Parathyroid adenoma (tissue), 2 donors: Measurements from ENCODE around the gene TPSD1.
"Not testable (repeated sequence)": the region's sequence is repeated elsewhere in the genome, so short reads cannot be mapped to it uniquely, and the experiment has no call there.

Source experiments
- H2AFZ ChIP-seq: fragments of 300-600 bp; sonication (generic); one replicate; pipeline ENCODE4 v1.7.0; 2017; ENCODE audit warnings: antibody characterized with exemption, mild to moderate bottlenecking
- H3K27ac ChIP-seq: fragments of 300-600 bp; sonication (generic); one replicate; pipeline ENCODE4 v1.7.0; 2017
- H3K27me3 ChIP-seq: fragments of 300-600 bp; sonication (generic); one replicate; pipeline ENCODE4 v1.7.0; 2017; ENCODE audit warnings: low read length; ENCODE audit not compliant: control insufficient read depth, insufficient read depth
- H3K36me3 ChIP-seq: fragments of 300-600 bp; sonication (generic); one replicate; pipeline ENCODE4 v1.7.0; 2017; ENCODE audit warnings: low read length; ENCODE audit not compliant: control insufficient read depth, insufficient read depth
- H3K4me1 ChIP-seq: fragments of 300-600 bp; sonication (generic); one replicate; pipeline ENCODE4 v1.7.0; 2017; ENCODE audit warnings: control low read depth
- H3K4me2 ChIP-seq: fragments of 300-600 bp; sonication (generic); one replicate; pipeline ENCODE4 v1.7.0; 2017; ENCODE audit warnings: low read length
- H3K4me3 ChIP-seq: fragments of 300-600 bp; sonication (generic); one replicate; pipeline ENCODE4 v1.7.0; 2017; ENCODE audit warnings: low read depth, low read length
- H3K79me2 ChIP-seq: fragments of 300-600 bp; sonication (generic); one replicate; pipeline ENCODE4 v1.7.0; 2017; ENCODE audit warnings: control low read depth
- H3K9ac ChIP-seq: fragments of 300-600 bp; sonication (generic); one replicate; pipeline ENCODE4 v1.7.0; 2017; ENCODE audit warnings: mild to moderate bottlenecking
- H3K9me3 ChIP-seq: fragments of 300-600 bp; sonication (generic); one replicate; pipeline ENCODE4 v1.7.0; 2017; ENCODE audit warnings: low read length; ENCODE audit not compliant: control insufficient read depth
- CTCF ChIP-seq: fragments of 300-600 bp; sonication (generic); IDR thresholded peaks from one replicate; pipeline ENCODE4 v1.7.0; 2017; ENCODE audit warnings: antibody characterized with exemption, mild to moderate bottlenecking
- donor health status: primary hyperparathyroidism.

TPSD1 gene

DNA sequence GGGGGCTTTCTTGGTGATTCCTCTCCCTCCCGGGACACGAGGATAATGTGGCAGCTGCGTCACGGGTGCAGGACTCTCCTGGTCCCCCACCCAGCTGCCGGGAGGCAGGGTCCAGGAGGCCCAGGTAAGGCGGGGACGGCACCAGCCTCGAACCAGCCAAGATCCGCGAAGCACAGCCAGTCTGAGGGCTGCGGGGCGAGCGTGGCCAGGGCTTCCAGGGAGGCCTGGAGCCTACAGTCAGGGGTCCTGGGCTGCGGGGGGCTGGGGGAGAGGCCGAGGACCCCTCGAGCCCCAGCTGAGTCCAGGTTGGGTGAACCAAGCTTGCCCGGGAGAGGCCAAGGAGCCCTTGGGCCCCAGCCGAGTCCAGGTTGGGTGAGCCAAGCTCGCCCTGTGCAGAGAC lies 10.0 kb downstream of the TPSD1 start:
- H3K27ac ChIP-seq: no peak overlapping the region
- H3K27me3 ChIP-seq: peaks cover 6% of the 10 kb centered on the region
- peaks cover 4% of the 10 kb centered on the region for H3K4me1 ChIP-seq
- H2AFZ ChIP-seq: no peak overlapping the region
- H3K9me3 ChIP-seq: no peaks in the 10 kb centered on the region
- no peak for TF ChIP-seq CTCF
- no peak overlapping the region for H3K4me3 ChIP-seq
- H3K9ac ChIP-seq: no peak overlapping the region
- no peaks in the 10 kb centered on the region for H3K36me3 ChIP-seq
- no peak overlapping the region for H3K4me2 ChIP-seq
- no peaks in the 10 kb centered on the region for H3K79me2 ChIP-seq

GRCh38 chr16:1269418-1269817 lies 13.5 kb downstream of the TPSD1 start:
- not testable (repeated sequence) for H3K27me3 ChIP-seq, H3K9ac ChIP-seq, H3K79me2 ChIP-seq, H3K4me1 ChIP-seq, H3K9me3 ChIP-seq, H3K4me3 ChIP-seq, H3K4me2 ChIP-seq, H3K36me3 ChIP-seq, H3K27ac ChIP-seq, H2AFZ ChIP-seq

- H3K4me2 ChIP-seq: no peak overlapping the region
- no peak for TF ChIP-seq CTCF
- no peaks in the 10 kb centered on the region for H3K9me3 ChIP-seq
- H3K9ac ChIP-seq: no peak overlapping the region
- no peaks in the 10 kb centered on the region for H3K79me2 ChIP-seq
- H3K4me1 ChIP-seq: peaks cover 5% of the 10 kb centered on the region
- no peak overlapping the region for H3K4me3 ChIP-seq
- no peaks in the 10 kb centered on the region for H3K27me3 ChIP-seq
- no peak overlapping the region for H3K27ac ChIP-seq
- no peak overlapping the region for H2AFZ ChIP-seq
- no peaks in the 10 kb centered on the region for H3K36me3 ChIP-seq
Measured at GRCh38 chr16:1271380-1271723, 15.5 kb downstream of the TPSD1 start.

DNA sequence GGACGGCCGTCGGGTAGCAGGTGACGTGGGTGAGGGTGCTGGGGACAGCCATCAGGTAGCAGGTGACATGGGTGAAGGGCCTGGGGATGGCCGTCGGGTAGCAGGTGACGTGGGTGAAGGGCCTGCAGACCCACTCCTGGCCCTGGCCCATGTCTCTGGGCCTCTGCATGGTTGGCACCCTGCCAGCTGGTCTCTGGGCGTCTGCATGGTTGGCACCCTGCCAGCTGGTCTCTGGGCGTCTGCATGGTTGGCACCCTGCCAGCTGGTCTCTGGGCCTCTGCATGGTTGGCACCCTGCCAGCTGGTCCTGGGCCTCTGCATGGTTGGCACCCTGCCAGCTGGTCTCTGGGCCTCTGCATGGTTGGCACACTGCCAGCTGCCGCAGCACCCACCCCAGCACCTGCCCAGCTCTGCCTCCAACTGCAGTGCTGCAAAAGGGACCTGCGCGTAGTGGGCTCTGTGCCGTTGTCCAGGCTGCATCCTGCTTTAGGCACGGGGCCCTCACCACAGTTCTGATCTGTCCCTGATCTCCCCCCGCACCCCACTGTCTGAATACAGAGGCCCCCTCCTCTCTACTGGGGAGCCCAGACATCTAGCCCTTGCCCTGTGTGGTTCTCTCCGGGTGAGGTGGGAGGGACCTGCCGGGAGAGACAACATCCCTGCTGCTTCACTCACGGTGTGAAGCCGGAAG lies 16.0 kb downstream of the TPSD1 start:
- not testable (repeated sequence) for H3K27me3 ChIP-seq, H2AFZ ChIP-seq, H3K79me2 ChIP-seq, H3K4me2 ChIP-seq, H3K27ac ChIP-seq, H3K36me3 ChIP-seq, H3K9me3 ChIP-seq, H3K4me3 ChIP-seq, H3K4me1 ChIP-seq, H3K9ac ChIP-seq

DNA sequence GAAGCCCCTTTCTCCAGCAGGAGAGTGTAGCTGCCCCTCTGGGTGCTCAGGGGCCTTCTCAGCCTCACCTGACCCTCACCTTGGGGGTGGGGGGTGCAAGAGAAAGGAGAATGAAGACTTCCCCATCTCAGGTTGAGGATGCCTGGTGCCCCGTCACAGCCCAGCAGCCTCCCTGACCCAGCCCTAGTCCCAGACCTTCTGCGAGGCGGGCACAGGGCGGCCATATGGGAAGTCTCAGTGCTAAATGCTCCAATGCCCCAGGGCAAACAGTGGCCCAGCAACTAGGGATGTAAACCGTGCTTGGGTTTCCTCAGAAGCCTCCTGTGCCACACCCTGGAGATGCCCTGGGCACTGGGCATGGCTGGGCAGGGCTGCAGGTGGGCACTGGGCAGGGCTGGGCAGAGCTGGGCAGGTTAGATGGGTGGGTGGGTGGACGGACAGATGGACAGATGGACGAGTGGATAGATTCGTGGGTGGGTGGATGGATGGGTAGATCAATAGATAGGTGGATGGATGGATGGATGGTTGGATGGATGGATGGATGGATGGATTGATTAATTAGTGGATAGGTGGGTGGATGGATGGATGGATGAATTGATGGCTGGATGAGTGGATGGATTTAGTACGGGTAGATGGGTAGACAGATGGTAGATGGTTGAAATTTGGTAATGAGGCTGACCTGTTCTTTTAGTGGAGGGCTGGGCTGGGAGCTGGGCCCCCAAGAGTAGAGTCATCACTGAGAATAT lies 16.8 kb downstream of the TPSD1 start:
- no peaks in the 10 kb centered on the region for H3K79me2 ChIP-seq
- no peaks in the 10 kb centered on the region for H3K36me3 ChIP-seq
- no peak overlapping the region for H3K4me3 ChIP-seq
- no peaks in the 10 kb centered on the region for H3K9me3 ChIP-seq
- H3K9ac ChIP-seq: no peak overlapping the region
- peaks cover 5% of the 10 kb centered on the region for H3K4me1 ChIP-seq
- no peak overlapping the region for H3K27ac ChIP-seq
- no peak overlapping the region for H2AFZ ChIP-seq
- H3K4me2 ChIP-seq: no peak overlapping the region
- H3K27me3 ChIP-seq: no peaks in the 10 kb centered on the region
- TF ChIP-seq CTCF: no peak
